ENCODE results near the gene XNDC1N.
"Not testable (repeated sequence)": the region's sequence is repeated elsewhere in the genome, so short reads cannot be mapped to it uniquely, and the experiment has no call there.

The XNDC1N gene

DNA sequence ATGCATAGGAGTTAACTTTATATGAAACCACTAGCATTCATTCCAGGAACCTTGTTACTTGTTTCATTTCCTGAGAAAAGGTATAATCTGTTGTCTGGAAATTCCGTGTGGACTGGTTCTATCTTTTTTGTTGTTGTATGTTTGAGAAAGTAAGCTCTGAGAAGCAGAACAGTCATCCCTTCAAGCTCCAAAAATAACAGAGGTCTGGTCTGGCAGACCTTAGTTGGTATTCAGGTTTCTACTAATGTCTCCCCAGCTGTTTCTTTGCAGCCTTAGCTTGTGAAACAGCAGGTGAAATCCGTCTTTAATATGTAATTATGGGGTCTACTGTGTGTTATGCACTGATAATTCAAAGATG, 2.8 kb upstream of the XNDC1N start:
- DNase-seq, result no peak

DNA sequence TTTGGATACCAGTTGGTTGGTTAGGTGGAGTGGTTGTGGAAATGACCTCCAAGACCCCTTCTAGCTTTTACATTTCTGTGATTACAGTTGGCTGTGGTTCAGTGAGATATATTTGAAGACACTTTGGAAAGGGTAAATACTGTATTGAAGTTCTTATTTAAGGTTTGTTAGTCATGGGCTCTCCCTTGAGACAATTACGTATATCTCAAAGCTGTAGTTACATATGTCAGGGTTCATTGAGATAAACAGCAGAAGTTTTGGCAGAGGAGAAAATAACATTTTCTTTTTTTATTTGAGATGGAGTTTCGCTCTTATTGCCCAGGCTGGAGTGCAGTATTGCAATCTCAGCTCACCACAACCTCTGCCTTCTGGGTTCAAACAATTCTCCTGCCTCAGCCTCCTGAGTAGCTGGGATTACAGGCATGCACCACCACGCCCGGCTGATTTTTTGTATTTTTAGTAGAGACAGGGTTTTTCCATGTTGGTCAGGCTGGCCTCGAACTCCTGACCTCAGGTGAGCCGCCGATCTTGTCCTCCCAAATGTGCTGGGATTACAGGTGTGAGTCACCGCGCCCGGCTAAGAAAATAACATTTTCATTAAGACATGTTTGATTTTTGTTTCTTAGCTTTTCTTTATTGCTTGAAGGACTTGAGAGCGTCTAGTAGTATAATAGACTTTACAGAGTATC, 2.3 kb upstream of the XNDC1N start:
- no peak for DNase-seq

DNA sequence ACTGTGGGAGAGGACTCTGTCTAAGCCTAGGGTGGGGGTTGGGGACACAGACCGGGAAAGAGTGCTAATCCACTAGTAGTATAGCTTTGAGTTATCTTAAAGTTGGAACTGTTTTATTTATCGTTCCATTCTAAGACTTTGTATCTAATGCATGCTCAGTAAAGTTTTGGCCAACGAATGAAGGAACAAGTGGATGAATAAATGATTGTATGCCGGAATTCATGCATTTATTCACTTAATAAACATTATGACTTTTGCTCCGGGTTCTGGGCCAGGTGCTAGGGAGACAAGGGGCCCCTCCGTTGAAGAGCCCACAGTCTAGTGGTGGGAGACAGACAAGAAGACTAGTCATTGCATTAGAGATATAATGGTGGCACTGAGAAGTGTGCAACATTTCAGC, 1.1 kb upstream of the XNDC1N start:
- DNase-seq, result no peak

DNA sequence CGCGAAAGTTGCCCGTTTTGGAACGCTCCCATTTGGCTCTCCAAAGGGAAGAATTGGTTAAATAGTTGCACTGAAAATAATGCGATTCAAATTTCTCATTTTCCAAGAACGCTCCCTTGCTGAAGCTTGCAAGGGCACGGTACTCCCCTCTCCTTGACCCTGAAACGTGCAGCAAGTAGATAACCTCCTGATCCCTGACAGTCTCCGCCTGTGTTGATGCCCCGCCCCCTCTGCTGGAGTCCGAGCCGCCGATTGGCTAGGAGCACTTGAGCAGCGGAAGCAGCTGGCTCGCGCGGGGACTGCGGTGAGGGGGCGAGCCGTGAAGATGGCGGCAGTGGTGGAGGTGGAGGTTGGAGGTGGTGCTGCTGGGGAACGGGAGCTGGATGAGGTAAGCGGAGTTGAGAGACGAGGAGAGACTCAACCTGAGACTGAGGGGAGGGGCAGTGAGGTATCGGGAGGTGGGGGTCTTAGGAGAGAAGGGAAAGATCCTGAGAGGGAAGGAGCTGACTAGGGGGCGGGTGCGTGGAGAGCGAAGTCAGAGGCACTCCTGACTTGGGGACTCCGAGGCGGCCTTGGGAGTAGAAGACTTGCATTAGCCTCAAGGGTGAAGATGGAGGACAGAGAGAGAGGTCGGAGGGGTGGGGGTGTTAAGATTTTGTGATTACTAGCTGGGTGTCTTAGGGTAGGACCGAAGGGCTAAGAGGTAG, 496 bp upstream of the XNDC1N start, which contains the start of gene RNF121:
Gene RNF121 (plus strand): TSS at position 310 of the 707 bp plus-strand sequence. CDS start 16 bp downstream, at position 326.
- peak; percentile 98 for DNase-seq

DNA sequence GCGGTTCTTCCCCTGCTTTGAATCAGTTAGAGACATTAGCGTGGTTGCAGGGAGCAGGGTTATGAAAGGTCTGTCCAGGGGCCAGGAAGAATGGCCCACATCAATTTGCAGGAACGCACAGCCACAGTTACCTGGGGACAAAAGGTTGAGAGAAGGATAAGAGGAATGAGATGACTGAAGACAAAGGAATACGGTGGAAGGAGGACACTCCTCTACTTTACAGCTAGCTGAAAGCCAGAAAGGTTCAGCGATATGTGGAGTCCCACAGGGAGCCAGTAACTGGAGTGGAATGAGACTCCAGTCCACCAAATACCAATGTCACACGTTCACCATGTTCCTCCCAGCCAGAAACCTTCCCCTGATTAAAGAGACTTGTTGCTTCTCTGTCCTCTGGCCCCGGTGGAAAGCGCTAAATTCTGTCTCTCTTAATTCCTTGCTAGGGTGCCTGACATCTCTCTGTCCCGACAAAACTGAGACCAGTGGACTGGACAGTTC, 10.7 kb downstream of the XNDC1N start:
- no peak for DNase-seq

DNA sequence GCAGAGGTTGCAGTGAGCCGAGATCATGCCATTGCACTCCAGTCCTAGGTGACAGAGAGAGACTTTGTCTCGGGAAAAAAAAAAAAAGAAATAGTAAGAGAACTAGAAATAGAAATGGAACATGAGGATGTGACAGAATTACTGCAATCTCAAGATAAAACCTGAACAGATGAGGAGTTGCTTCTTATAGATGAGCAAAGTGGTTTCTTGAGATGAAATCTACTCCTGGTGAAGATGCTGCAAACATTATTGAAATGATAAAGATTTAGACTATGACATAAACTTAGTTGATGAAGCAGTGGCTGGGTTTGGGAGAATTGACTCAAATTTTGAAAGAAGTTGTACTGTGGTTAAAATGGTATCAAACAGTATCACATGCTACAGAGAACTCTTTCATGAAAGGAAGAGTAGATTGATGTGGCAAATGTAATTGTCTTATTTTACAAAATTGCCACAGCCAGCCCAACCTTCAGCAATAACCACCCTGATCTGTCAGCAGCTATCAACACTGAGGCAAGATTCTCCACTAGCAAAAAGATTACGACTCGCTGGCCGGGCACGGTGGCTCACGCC, 13.7 kb downstream of the XNDC1N start:
- no peak for DNase-seq

DNA sequence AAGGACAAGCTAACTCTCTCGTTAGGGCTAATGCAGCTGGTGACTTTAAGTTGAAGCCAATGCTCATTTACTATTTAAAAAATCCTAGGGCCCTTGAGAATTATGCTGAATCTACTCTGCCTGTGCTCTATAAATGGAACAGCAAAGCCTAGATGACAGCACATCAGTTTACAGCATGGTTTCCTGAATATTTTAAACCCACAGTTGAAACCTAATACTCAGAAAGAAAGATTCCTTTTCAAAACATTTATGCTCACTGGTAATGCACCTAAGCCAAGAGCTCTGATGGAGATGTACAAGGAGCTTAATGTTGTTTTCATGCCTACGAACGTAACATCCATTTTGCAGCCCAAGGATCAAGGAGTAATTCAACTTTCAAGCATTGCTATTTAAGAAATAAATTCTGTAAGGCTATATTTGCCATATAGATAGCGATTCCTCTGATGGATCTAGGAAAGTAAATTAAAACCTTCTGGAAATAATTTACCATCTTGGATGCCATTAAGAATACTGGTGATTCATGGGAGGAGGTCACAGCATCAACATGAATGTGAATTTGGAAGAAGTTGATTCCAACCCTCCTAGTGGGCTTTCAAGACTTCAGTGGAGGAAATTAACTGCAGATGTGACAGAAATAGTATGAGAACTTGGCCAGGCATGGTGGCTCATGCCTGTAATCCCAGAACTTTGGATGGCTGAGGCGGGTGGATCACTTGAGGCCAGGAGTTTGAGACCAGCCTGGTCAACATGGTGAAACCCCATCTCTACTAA, 14.5 kb downstream of the XNDC1N start:
- no peak for DNase-seq

DNA sequence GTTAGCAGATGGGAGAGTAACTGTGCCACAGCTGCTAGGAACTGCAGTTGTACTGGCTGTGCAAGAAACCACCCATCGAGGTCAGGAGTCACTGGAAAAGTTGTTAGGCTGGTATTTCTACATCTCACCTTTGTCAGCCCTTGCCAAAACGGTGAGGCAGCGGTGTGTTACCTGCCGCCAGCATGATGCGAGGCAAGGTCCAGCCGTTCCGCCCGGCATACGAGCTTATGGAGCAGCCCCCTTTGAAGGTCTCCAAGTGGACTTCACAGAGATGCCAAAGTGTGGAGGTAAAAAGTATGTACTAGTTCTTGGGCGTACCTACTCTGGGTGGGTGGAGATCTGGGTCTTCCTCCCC, 16.4 kb downstream of the XNDC1N start:
- not testable (repeated sequence) for DNase-seq

DNA sequence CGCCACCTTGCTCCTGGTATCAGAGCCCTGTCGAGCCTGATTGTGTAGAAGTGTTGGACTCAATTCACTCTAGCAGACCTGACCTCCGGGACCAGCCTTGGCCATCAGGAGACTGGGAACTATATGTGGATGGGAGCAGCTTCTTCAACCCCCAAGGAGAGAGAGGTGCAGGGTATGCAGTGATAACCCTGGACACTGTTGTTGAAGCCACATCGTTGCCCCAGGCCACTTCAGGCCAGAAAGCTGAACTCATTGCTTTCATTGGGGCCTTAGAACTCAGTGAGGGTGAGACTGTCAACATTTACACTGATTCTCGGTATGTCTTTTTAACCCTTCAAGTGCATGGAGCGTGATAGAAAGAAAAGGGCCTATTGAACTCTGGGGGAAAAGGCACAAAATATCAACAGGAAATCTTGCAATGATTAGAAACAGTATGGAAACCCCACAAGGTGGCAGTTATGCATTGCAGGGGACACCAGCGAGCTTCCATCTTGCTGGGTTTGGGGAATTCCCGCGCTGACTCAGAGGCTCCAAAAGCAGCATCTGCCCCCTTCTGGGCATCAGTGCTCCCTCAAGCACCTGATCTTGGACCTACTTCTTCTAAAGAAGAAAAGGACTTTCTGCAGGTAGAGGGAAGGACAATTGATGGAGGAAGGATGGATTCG, 16.9 kb downstream of the XNDC1N start:
- DNase-seq, result not testable (repeated sequence)

DNA sequence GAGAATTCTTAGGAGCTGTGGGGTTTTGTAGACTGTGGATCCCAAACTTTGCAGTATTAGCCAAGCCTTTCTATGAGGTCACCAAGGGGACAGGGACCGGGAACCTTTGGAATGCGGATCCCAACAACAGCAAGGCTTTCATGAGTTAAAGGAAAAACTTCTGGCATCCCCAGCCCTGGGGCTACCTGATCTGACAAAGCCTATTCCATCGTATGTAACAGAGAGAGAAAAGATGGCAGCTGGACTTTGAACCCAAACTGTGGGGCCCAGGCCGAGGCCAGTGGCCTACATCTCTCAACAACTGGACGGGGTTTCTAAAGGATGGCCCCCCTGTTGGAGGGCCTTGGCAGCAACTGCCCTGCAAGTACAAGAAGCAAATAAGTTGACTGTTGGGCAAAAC, 17.6 kb downstream of the XNDC1N start:
- not testable (repeated sequence) for DNase-seq

DNA sequence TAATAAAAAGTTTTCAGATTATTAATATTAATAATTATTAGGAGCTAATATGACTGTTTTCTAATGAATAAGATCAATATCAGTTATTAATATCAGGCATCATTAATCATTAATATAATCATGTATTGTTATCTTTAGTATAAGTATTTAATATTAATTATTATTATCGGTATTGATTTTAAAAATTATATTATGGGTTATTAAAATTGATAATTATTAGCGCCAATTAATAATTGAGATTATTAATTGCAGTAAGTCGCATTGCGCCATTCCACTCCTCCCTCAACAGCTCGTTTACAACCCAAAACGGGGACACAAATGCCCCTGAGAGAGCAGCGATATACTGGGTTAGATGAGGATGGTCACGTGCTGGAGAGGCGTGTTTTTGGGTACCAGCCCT, 20.2 kb downstream of the XNDC1N start:
- no peak for DNase-seq

DNA sequence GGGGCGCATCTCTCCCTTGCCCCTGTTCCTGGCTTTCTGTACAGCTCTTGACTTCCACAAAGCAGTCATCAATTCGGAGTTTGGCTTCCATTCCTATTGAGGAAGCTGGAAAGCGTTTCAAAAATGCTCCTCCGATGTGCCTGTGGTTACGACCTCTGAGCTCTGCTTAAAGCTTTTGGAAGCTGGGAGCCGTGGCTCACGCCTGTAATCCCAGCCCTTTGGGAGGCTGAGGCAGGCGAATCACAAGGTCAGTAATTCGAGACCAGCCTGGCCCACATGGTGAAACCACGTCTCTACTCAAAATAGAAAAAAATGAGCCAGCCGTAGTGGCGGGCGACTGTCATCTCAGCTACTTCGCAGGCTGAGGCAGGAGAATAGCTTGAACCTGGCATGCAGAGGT, 27.3 kb downstream of the XNDC1N start:
- not testable (repeated sequence) for DNase-seq

DNA sequence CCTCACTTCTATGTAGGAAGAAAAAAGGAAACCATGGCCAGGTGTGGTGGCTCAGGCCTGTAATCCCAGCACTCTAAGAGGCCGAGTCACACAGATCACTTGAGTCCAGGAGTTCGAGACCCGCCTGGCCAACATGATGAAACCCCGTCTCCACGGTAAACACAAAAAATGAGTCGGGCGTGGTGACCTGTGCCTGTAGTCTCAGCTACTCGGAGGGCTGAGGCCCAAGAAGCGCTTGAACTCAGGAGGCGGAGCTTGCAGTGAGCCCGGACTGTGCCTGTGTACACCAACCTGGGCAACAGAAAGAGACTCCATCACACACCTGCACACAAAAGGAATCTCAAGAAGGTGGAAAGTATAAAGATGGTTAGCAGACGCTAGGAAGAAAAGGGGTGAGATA, 32.4 kb downstream of the XNDC1N start:
- DNase-seq, result no peak

DNA sequence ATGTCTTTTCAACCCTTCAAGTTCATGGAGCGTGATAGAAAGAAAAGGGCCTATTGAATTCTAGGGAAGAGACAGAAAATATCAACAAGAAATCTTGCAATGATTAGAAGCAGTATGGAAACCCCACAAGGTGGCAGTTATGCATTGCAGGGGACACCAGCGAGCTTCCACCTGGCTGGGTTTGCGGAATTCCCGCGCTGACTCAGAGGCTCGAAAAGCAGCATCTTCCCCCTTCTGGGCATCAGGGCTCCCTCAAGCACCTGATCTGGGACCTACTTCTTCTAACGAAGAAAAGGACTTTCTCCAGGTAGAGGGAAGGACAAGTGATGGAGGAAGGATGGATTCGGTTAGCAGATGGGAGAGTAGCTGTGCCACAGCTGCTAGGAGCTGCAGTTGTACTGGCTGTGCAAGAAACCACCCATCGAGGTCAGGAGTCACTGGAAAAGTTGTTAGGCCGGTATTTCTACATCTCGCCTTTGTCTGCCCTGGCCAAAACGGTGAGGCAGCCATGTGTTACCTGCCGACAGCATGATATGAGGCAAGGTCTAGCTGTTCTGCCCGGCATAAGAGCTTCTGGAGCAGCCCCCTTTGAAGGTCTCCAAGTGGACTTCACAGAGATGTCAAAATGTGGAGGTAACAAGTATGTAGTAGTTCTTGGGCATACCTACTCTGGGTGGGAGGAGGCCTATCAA, 39.1 kb downstream of the XNDC1N start:
- not testable (repeated sequence) for DNase-seq

DNA sequence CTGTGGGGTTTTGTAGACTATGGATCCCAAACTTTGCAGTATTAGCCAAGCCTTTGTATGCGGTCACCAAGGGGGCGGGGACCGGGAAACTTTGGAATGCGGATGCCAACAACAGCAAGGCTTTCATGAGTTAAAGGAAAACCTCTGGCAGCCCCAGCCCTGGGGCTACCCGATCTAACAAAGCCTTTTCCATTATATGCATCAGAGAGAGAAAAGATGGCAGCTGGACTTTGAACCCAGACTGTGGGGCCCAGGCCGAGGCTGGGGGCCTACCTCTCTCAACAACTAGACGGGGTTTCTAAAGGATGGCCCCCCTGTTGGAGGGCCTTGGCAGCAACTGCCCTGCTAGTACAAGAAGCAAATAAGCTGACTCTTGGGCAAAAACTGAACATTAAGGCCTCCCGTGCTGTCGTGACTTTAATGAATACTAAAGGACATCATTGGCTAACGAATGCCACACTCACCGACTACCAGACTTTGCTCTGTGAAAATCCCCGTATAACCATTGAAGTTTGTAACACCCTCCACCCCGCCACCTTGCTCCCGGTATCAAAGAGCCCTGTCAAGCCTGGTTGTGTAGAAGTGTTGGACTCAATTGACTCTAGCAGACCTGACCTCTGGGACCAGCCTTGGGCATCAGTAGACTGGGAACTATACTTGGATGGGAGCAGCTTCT, 39.9 kb downstream of the XNDC1N start:
- not testable (repeated sequence) for DNase-seq

DNA sequence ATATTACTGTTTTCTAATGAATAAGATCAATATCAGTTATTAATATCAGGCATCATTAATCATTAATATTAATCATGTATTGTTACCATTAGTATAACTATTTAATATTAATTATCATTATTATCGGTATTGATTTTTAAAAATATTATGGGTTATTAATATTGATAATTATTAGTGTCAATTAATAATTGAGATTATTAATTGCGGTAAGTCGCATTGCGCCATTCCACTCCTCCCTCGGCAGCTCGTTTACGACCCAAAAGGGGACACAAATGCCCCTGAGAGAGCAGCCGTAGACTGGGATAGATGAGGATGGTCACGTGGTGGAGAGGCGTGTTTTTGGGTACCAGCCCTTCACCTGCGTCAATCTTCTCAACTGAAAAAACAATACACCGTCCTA, 42.6 kb downstream of the XNDC1N start:
- DNase-seq, result not testable (repeated sequence)
